ENCODE measurements around the gene ZBTB38. TPM values are rescaled to one million over a fixed set of nuclear protein-coding genes. Genes with fewer than 3 reads are reported as not detected.

Gene ZBTB38
- total RNA-seq, 1 donor from 2014 or later = 29.4 TPM

DNA sequence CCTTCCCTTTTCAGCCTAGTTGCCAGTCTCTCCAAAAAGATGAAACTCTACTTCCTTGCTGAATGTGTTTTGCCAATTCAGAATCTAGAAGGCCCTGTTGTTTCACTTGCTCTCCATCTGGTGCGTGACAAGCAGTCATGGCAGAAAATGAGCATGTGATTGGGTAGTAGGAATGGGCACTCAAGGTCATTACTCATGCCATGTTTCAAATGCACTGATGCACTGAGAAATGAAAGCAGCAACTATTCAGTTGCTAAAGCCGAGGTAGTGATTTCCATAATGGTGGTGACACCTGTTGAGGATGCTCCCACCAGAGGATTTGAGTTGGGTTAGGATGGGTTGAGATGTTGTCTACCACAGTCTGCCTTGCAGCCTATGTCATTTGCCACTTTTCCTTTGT, 12.7 kb downstream of the ZBTB38 start:
- no peaks in the 10 kb centered on the region for H3K36me3 Mint-ChIP-seq
- DNase-seq (ENCODE audit: extremely low spot score, unreplicated experiment) = no peak
- H3K27me3 Mint-ChIP-seq = no peaks in the 10 kb centered on the region
- H3K4me3 Mint-ChIP-seq = no peak overlapping the region
- TF ChIP-seq, protein P1, sequence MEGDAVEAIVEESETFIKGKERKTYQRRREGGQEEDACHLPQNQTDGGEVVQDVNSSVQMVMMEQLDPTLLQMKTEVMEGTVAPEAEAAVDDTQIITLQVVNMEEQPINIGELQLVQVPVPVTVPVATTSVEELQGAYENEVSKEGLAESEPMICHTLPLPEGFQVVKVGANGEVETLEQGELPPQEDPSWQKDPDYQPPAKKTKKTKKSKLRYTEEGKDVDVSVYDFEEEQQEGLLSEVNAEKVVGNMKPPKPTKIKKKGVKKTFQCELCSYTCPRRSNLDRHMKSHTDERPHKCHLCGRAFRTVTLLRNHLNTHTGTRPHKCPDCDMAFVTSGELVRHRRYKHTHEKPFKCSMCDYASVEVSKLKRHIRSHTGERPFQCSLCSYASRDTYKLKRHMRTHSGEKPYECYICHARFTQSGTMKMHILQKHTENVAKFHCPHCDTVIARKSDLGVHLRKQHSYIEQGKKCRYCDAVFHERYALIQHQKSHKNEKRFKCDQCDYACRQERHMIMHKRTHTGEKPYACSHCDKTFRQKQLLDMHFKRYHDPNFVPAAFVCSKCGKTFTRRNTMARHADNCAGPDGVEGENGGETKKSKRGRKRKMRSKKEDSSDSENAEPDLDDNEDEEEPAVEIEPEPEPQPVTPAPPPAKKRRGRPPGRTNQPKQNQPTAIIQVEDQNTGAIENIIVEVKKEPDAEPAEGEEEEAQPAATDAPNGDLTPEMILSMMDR (conservative IDR thresholded peaks at IDR 0.05) = no peak
- H3K4me1 Mint-ChIP-seq (ENCODE audit: unreplicated experiment) = peaks cover 34% of the 10 kb centered on the region
- H3K9me3 Mint-ChIP-seq = no peaks in the 10 kb centered on the region
- H3K27ac Mint-ChIP-seq = no peak overlapping the region

DNA sequence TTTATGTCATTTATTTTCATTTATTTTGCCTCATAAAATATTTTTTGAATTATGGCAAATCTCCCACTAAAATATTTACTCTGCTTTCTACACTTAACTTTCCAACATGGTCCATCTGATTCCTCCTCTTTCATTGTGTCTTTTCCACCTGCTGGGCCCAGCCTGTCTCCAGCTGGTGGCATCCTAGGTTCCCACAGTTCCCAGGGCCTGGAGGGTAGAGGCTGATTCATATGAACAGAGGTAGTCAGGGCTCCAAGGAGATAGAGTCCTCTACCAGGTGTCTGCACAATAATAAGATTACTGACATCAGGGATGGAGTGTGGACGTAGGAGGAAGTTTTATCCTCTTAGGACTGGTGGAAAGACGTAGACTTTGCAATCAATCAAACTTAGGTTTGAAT, 14.3 kb downstream of the ZBTB38 start:
- Mint-ChIP-seq H3K4me3 (peak overlapping the region; percentile 36), H3K27ac (peak overlapping the region; percentile 68), H3K27me3 (no peaks in the 10 kb centered on the region), H3K9me3 (no peaks in the 10 kb centered on the region), H3K4me1 (ENCODE audit: unreplicated experiment) (peaks cover 49% of the 10 kb centered on the region), H3K36me3 (no peaks in the 10 kb centered on the region)
- TF ChIP-seq, protein P1 (conservative IDR thresholded peaks at IDR 0.05) = no peak
- DNase-seq (ENCODE audit: extremely low spot score, unreplicated experiment) = no peak

DNA sequence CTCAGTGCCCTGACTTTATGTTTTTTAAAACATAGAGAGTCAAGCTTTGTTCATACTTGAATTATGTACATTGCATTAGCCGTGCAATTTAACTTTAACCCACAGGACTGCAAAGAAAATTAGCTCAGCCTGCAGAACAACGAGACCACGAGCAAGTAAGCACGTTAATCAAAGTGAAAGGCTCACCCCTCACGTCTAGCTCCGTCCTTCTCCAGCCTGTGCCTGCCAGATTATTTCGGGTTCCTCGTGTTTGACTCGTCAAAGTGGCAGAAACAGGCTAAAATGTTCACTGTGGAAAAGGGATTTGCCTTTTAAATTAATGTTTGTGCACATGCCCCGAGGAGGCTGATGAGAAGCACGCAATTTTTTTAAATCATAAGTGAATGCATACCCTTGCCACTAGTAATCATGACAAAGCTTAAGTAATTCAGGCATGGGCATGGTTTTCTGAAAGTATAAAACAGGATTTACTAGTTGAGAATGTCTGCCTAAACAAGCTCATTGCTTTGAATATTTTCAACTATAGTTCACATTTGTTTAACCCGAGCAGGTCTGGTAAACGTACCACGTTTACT, 15.3 kb downstream of the ZBTB38 start:
- no peaks in the 10 kb centered on the region for H3K36me3 Mint-ChIP-seq
- peak overlapping the region; percentile 97 for H3K27ac Mint-ChIP-seq
- H3K4me3 Mint-ChIP-seq = peak overlapping the region; percentile 68
- H3K9me3 Mint-ChIP-seq = no peaks in the 10 kb centered on the region
- H3K27me3 Mint-ChIP-seq = no peaks in the 10 kb centered on the region
- no peak for DNase-seq (ENCODE audit: extremely low spot score, unreplicated experiment)
- peaks cover 52% of the 10 kb centered on the region for H3K4me1 Mint-ChIP-seq (ENCODE audit: unreplicated experiment)
- TF ChIP-seq, protein P1 (conservative IDR thresholded peaks at IDR 0.05) = no peak

DNA sequence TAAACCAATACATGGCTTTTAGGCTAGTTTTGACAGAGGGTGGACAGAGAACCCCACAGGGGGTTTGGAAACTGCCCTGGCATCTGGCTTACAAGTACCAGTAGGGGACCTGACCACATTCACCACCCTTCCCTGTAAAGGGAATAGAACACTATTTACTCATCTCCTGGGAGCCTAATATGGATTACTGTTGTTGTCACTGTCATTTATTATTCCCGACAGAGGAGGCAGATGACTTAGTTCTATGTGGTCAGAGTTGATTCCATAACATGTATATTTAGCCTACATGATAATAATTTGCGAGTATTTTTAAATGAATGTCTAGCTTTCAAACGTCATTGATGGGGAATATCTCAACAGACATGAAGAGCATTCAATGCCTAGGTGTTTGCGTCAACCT, 15.9 kb downstream of the ZBTB38 start:
- H3K4me3 Mint-ChIP-seq = peak overlapping the region; percentile 68
- peaks cover 55% of the 10 kb centered on the region for H3K4me1 Mint-ChIP-seq (ENCODE audit: unreplicated experiment)
- no peak for DNase-seq (ENCODE audit: extremely low spot score, unreplicated experiment)
- TF ChIP-seq, protein P1 (conservative IDR thresholded peaks at IDR 0.05) = no peak
- no peaks in the 10 kb centered on the region for H3K27me3 Mint-ChIP-seq
- peak overlapping the region; percentile 97 for H3K27ac Mint-ChIP-seq
- H3K9me3 Mint-ChIP-seq = no peaks in the 10 kb centered on the region
- H3K36me3 Mint-ChIP-seq = no peaks in the 10 kb centered on the region

DNA sequence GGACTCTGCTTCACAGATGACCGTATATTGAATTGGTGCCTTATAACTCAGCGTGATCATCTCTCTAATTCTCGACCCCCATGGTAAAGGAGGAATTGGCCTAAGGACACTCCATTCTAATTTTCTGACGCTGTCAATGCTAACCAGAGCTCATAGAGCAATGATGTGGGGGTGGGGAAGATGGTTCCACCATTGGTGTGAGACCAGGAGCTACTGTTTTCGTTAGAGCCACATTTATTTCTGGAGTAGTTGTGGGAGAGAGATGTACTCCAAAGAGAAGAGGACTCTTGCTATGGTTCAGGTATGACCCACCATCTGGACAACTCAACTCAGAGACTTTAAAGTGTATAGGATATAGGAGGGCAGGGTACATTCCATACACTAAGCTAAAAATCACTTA, 16.3 kb downstream of the ZBTB38 start:
- no peaks in the 10 kb centered on the region for H3K36me3 Mint-ChIP-seq
- peaks cover 55% of the 10 kb centered on the region for H3K4me1 Mint-ChIP-seq (ENCODE audit: unreplicated experiment)
- no peaks in the 10 kb centered on the region for H3K9me3 Mint-ChIP-seq
- TF ChIP-seq, protein P1 (conservative IDR thresholded peaks at IDR 0.05) = no peak
- H3K27ac Mint-ChIP-seq = peak overlapping the region; percentile 97
- H3K4me3 Mint-ChIP-seq = peak overlapping the region; percentile 68
- H3K27me3 Mint-ChIP-seq = no peaks in the 10 kb centered on the region
- no peak for DNase-seq (ENCODE audit: extremely low spot score, unreplicated experiment)
